ENCODE results near the gene PRKCB. TPM values are rescaled to one million over a fixed set of nuclear protein-coding genes. Genes with fewer than 3 reads are reported as not detected.

The PRKCB gene
- total and polyA plus RNA-seq, 2 of the 8 experiments (the other 6 are each of a cell fraction or from before 2014, with no cell fraction given), result 7.1 to 12.1 TPM

GRCh38 chr16:23898682-23899430 is 63.1 kb downstream of the PRKCB start:
- Histone ChIP-seq H3K23me2 (ENCODE audit: low read depth, low read length) (peaks cover 2% of the 10 kb centered on the region; the same call in 1 of the 2 replicates), H4K20me1 (replicated peaks in 1 of 2; ENCODE audit: control insufficient read depth in 1 of 2, insufficient read depth in 2 of 2, low read length in 2 of 2) (no peaks in the 10 kb centered on the region), H2BK20ac (ENCODE audit: low read length) (no peak overlapping the region), H3K56ac (replicated peaks; ENCODE audit: insufficient read length, low read depth, low read length) (no peak overlapping the region), H3K9ac (replicated peaks in 1 of 4; ENCODE audit: extremely low read depth in 1 of 4, low read depth in 3 of 4, low read length in 3 of 4) (no peak overlapping the region), H3K18ac (ENCODE audit: extremely low read depth, low read length) (no peak overlapping the region), H2BK15ac (ENCODE audit: low read length) (no peak overlapping the region), H2AFZ (ENCODE audit: low read length) (no peak overlapping the region), H3K79me1 (ENCODE audit: low read depth, low read length) (no peaks in the 10 kb centered on the region), H4K5ac (ENCODE audit: insufficient read length, low read depth, low read length) (no peak overlapping the region), H3K4me2 (ENCODE audit: insufficient read depth in 1 of 2, low read depth in 2 of 2, low read length in 2 of 2) (no peak overlapping the region), H3K23ac (ENCODE audit: insufficient read length) (no peak overlapping the region), H2BK120ac (replicated peaks; ENCODE audit: low read depth, low read length) (no peak overlapping the region), H3K4me3 (ENCODE audit: extremely low read depth in 1 of 4, insufficient read depth in 2 of 4, low read depth in 3 of 4, low read length in 4 of 4) (no peak overlapping the region), H2BK5ac (ENCODE audit: low read depth, low read length) (no peak overlapping the region), H4K8ac (ENCODE audit: extremely low read depth, insufficient read depth, low read length) (no peak overlapping the region), H2BK12ac (ENCODE audit: low read depth, low read length) (no peak overlapping the region), H3K27ac (ENCODE audit: low read depth, low read length) (no peak overlapping the region), H2AK5ac (ENCODE audit: low read depth, low read length) (no peak overlapping the region), H4K91ac (replicated peaks; ENCODE audit: insufficient read length, low read length) (no peak overlapping the region), H3K27me3 (replicated peaks in 1 of 4; ENCODE audit: control insufficient read depth in 3 of 4, extremely low read depth in 1 of 4, insufficient read depth in 3 of 4, low read length in 3 of 4) (no peaks in the 10 kb centered on the region), H3K4ac (replicated peaks; ENCODE audit: insufficient read length, low read depth, low read length) (no peak overlapping the region), H3K4me1 (replicated peaks in 1 of 4; ENCODE audit: control insufficient read depth in 3 of 4, insufficient read depth in 4 of 4, low read length in 3 of 4) (peaks cover 0 to 10% (median 6%) of the 10 kb centered on the region in 4 experiments; a peak in 6 of 7 replicates), H3K79me2 (ENCODE audit: control insufficient read depth in 1 of 2, insufficient read depth in 2 of 2, low read length in 2 of 2) (no peaks in the 10 kb centered on the region), H3K9me3 (ENCODE audit: insufficient read depth in 2 of 2, low read depth in 1 of 2, low read length in 1 of 2) (no peaks in the 10 kb centered on the region), H3K14ac (ENCODE audit: insufficient read length) (no peak overlapping the region), H3K36me3 (ENCODE audit: control insufficient read depth in 2 of 4, insufficient read depth in 4 of 4, low read length in 3 of 4) (no peaks in the 10 kb centered on the region)
- no peak for DNase-seq (ENCODE audit: low read depth in 1 of 2, low spot score in 2 of 2)
- TF ChIP-seq CHD2 (IDR thresholded peaks at IDR 0.05; ENCODE audit: low read length) (no peak), SRF (IDR thresholded peaks at IDR 0.05; ENCODE audit: low read depth, low read length) (no peak), NANOG (IDR thresholded peaks at IDR 0.05; ENCODE audit: insufficient read depth, low read depth, low read length, poor library complexity, severe bottlenecking) (no peak), EZH2 (IDR thresholded peaks at IDR 0.05; ENCODE audit: low read depth, low read length, severe bottlenecking) (no peak), BRCA1 (IDR thresholded peaks at IDR 0.05; ENCODE audit: low read depth, low read length) (no peak), TBP (IDR thresholded peaks at IDR 0.05; ENCODE audit: low read depth, low read length) (no peak)
- 88% methylated on average over 8 of the region's 8 CpGs; no CpG with 5 or more reads in 1 of the 2 experiments for WGBS, 2 experiments (ENCODE audit: extremely low coverage in 1 of 2, insufficient coverage in 1 of 2, insufficient read length in 1 of 2, insufficient replicate concordance in 2 of 2, low coverage in 1 of 2, low lambda C conversion rate in 2 of 2, missing lambda C conversion rate in 1 of 2)
- CTCF ChIA-PET (ENCODE audit: partially characterized antibody), result no interaction called here
- POLR2A ChIA-PET (ENCODE audit: partially characterized antibody), result interaction anchor here (0.7 kb wide), 1 partner anchor 52 kb away, joined by 3 read pairs; no protein-coding TSS in a partner anchor
- FAIRE-seq, result no peak
